PFSK-1 (cell line): ENCODE results near the gene KDM4C.

ENCODE experiments used
- REST ChIP-seq, 2 experiments: IDR thresholded peaks; 2 replicates each; pipeline versions ENCODE4 v1.6.1 to v1.8.0; 2011 to 2012; ENCODE audit warnings: low read depth in 2 of 2, low read length in 2 of 2, control low read depth in 1 of 2, inconsistent platforms in 1 of 2, mild to moderate bottlenecking in 1 of 2, moderate library complexity in 1 of 2; ENCODE audit not compliant: insufficient read depth in 1 of 2
- SIN3A ChIP-seq: IDR thresholded peaks from 2 replicates; pipeline ENCODE4 v1.6.1; 2012; ENCODE audit warnings: mild to moderate bottlenecking, low read length, moderate library complexity, borderline replicate concordance; ENCODE audit not compliant: insufficient read depth
- TAF1 ChIP-seq: IDR thresholded peaks from 2 replicates; pipeline ENCODE4 v1.6.1; 2012; ENCODE audit warnings: low read length, control low read depth, borderline replicate concordance; ENCODE audit not compliant: insufficient read depth

GRCh38 chr9:7153134-7153533 lies 395.4 kb downstream of the KDM4C start:
- TF ChIP-seq TAF1, result no peak
- TF ChIP-seq REST (IDR thresholded peaks at IDR 0.05; ENCODE audit: insufficient read depth in 1 of 2, low read depth in 2 of 2, low read length in 2 of 2), result no peak
- TF ChIP-seq SIN3A, result no peak
